Raji (cell line): Measurements from ENCODE around the gene LACTB.

Experiments used
- POLR2A ChIP-seq: IDR thresholded peaks from 2 replicates; pipeline ENCODE4 v1.6.1; 2011; ENCODE audit warnings: low read depth, low read length, control low read depth; ENCODE audit not compliant: insufficient read depth

The LACTB gene

GRCh38 chr15:63110428-63111026, 11.1 kb upstream of the LACTB start:
- no peak for TF ChIP-seq POLR2A

GRCh38 chr15:63111481-63111880, 10.2 kb upstream of the LACTB start:
- no peak for TF ChIP-seq POLR2A

GRCh38 chr15:63112871-63113270, 8.8 kb upstream of the LACTB start:
- no peak for TF ChIP-seq POLR2A

GRCh38 chr15:63114465-63114864, 7.2 kb upstream of the LACTB start:
- no peak for TF ChIP-seq POLR2A

GRCh38 chr15:63118854-63119253, 2.8 kb upstream of the LACTB start:
- no peak for TF ChIP-seq POLR2A

- TF ChIP-seq POLR2A = no peak
These were observed 578 bp downstream of the LACTB start for GRCh38 chr15:63122002-63122875.

GRCh38 chr15:63124506-63124905, 2.8 kb downstream of the LACTB start:
- no peak for TF ChIP-seq POLR2A

- TF ChIP-seq POLR2A = no peak
These were observed 5.1 kb downstream of the LACTB start for GRCh38 chr15:63126726-63127125.

GRCh38 chr15:63133786-63134185, 12.1 kb downstream of the LACTB start:
- no peak for TF ChIP-seq POLR2A

GRCh38 chr15:63134245-63134985, 12.8 kb downstream of the LACTB start:
- TF ChIP-seq POLR2A = no peak

- TF ChIP-seq POLR2A = no peak
These were observed 13.6 kb downstream of the LACTB start for GRCh38 chr15:63135281-63135680.

GRCh38 chr15:63135804-63136203, 14.1 kb downstream of the LACTB start:
- no peak for TF ChIP-seq POLR2A

GRCh38 chr15:63136742-63137141, 15.1 kb downstream of the LACTB start:
- no peak for TF ChIP-seq POLR2A

GRCh38 chr15:63140936-63141335, 19.3 kb downstream of the LACTB start:
- no peak for TF ChIP-seq POLR2A

GRCh38 chr15:63145426-63145825, 23.8 kb downstream of the LACTB start:
- TF ChIP-seq POLR2A = no peak

- TF ChIP-seq POLR2A = no peak
These were observed 25.0 kb downstream of the LACTB start for GRCh38 chr15:63146684-63147083.

- TF ChIP-seq POLR2A = no peak
These were observed 30.0 kb downstream of the LACTB start for GRCh38 chr15:63151665-63152064.

GRCh38 chr15:63155486-63155885, 33.8 kb downstream of the LACTB start:
- TF ChIP-seq POLR2A = no peak
